PC-9 (cell line): ENCODE measurements around the gene BCAR3. TPM values are rescaled to one million over a fixed set of nuclear protein-coding genes. Genes with fewer than 3 reads are reported as not detected.

Experiments used
- BruUV-seq: library from RNA; stranded (reverse); fragments of 400-500 nt; replicated peaks from 2 replicates; lab custom pipeline; 2021; lab: Mats Ljungman, UMichigan
- CTCF ChIA-PET: fragments of 300-600 bp; sonication (Branson Sonifier 250); formaldehyde crosslinking; loops from one replicate; lab custom pipeline; 2022; ENCODE audit warnings: antibody characterized with exemption; lab: Charles Lee
- POLR2A ChIA-PET: fragments of 300-600 bp; sonication (Branson Sonifier 250); formaldehyde crosslinking; loops from one replicate; lab custom pipeline; 2022; ENCODE audit warnings: antibody characterized with exemption; ENCODE audit not compliant: unreplicated experiment; lab: Charles Lee
- DNase-seq, 2 experiments: peaks; one replicate each; pipeline versions ENCODE4 v3.0.0 to v3.0.0-alpha.2; 2015 to 2022; ENCODE audit warnings: mixed read lengths in 1 of 2
- H2AFZ ChIP-seq: fragments of 200-600 bp; sonication (generic); 2 replicates; pipeline ENCODE4 v1.8.1; 2017; ENCODE audit warnings: antibody characterized with exemption
- H3F3A ChIP-seq: fragments of 200-600 bp; sonication (generic); 2 replicates; pipeline ENCODE4 v1.8.1; 2017; ENCODE audit warnings: antibody characterized with exemption, mild to moderate bottlenecking, low read depth; ENCODE audit not compliant: insufficient read depth
- H3K27ac ChIP-seq: fragments of 200-600 bp; sonication (generic); 2 replicates; pipeline ENCODE4 v1.6.1; 2016; ENCODE audit warnings: mixed run types
- H3K27me3 ChIP-seq: fragments of 200-600 bp; sonication (generic); 2 replicates; pipeline ENCODE4 v1.6.1; 2016; ENCODE audit warnings: low read depth, mixed run types; ENCODE audit not compliant: insufficient read depth
- H3K36me3 ChIP-seq: fragments of 200-600 bp; sonication (generic); 2 replicates; pipeline ENCODE4 v1.6.1; 2016; ENCODE audit warnings: low read depth, mixed run types
- H3K4me1 ChIP-seq: fragments of 200-600 bp; sonication (generic); replicated peaks from 2 replicates; pipeline ENCODE4 v1.6.1; 2016; ENCODE audit warnings: mixed run types; ENCODE audit not compliant: insufficient read depth
- H3K4me2 ChIP-seq: fragments of 200-600 bp; sonication (generic); 2 replicates; pipeline ENCODE4 v1.6.1; 2017; ENCODE audit warnings: mixed run types
- H3K4me3 ChIP-seq: fragments of 200-600 bp; sonication (generic); 2 replicates; pipeline ENCODE4 v1.6.1; 2016; ENCODE audit warnings: mixed run types
- H3K79me2 ChIP-seq: fragments of 200-600 bp; sonication (generic); 2 replicates; pipeline ENCODE4 v1.6.1; 2017; ENCODE audit warnings: low read depth, mixed run types
- H3K9me2 ChIP-seq: fragments of 200-600 bp; sonication (generic); 2 replicates; pipeline ENCODE4 v1.8.1; 2017; ENCODE audit warnings: mild to moderate bottlenecking; ENCODE audit not compliant: insufficient read depth
- H3K9me3 ChIP-seq: fragments of 200-600 bp; sonication (generic); 2 replicates; pipeline ENCODE4 v1.8.1; 2016; ENCODE audit warnings: low read depth; ENCODE audit not compliant: insufficient read depth
- H4K20me1 ChIP-seq: fragments of 200-600 bp; sonication (generic); 2 replicates; pipeline ENCODE4 v1.8.1; 2017; ENCODE audit not compliant: insufficient read depth
- CTCF ChIP-seq: fragments of 200-600 bp; sonication (generic); conservative IDR thresholded peaks from 2 replicates; pipeline ENCODE4 v1.6.1; 2017; ENCODE audit warnings: mixed run types, antibody characterized with exemption, mild to moderate bottlenecking, moderate library complexity
- EZH2 ChIP-seq: fragments of 200-600 bp; sonication (generic); IDR thresholded peaks from 2 replicates; pipeline ENCODE4 v1.8.0; 2017; ENCODE audit warnings: antibody characterized with exemption, low read depth
- intact Hi-C: fragments of 100-400 bp; cut with micrococcal nuclease; formaldehyde crosslinking; loops from one replicate; pipeline ENCODE4 v1.10.0; 2022; ENCODE audit not compliant: unreplicated experiment
- total RNA-seq: library from RNA; stranded (reverse); gene quantifications from 2 replicates; pipeline ENCODE4 v1.2.3, GENCODE V29; 2021

Gene BCAR3
- total RNA-seq, 1 experiment from 2014 or later: 70.0 TPM

GRCh38 chr1:93671099-93671621 lies 10.5 kb downstream of the BCAR3 start:
- H3K4me1 ChIP-seq: peaks cover 100% of the 10 kb centered on the region
- peak overlapping the region; percentile 62; the same call in 1 of the 2 replicates for H3K27ac ChIP-seq
- intact Hi-C loops: no loop called here
- H3K27me3 ChIP-seq: no peaks in the 10 kb centered on the region
- DNase-seq: no peak
- H3K9me3 ChIP-seq: no peaks in the 10 kb centered on the region
- POLR2A ChIA-PET: interaction anchor here (0.7 to 0.9 kb wide), 2 partner anchors 9 to 144 kb away, joined by 3 to 7 read pairs; no protein-coding TSS in a partner anchor
- peaks cover 100% of the 10 kb centered on the region for H3F3A ChIP-seq
- no peak overlapping the region for H2AFZ ChIP-seq
- peak overlapping the region; percentile 88 for H3K4me2 ChIP-seq
- H3K4me3 ChIP-seq: no peak overlapping the region
- CTCF ChIA-PET: no interaction called here
- TF ChIP-seq CTCF (no peak), EZH2 (no peak)
- no TSS peak for BruUV-seq
- peaks cover 98% of the 10 kb centered on the region for H4K20me1 ChIP-seq
- H3K9me2 ChIP-seq: no peaks in the 10 kb centered on the region
- peaks cover 100% of the 10 kb centered on the region for H3K79me2 ChIP-seq
- H3K36me3 ChIP-seq: peaks cover 83% of the 10 kb centered on the region

GRCh38 chr1:93670141-93670540 lies 11.5 kb downstream of the BCAR3 start:
- Histone ChIP-seq H3K27ac (0 out of 2 replicates have a peak overlapping the region, but pooled peaks have one; percentile 7), H4K20me1 (peaks cover 97% of the 10 kb centered on the region), H3K36me3 (peaks cover 82% of the 10 kb centered on the region), H3K4me3 (no peak overlapping the region), H3K4me1 (peaks cover 100% of the 10 kb centered on the region), H3K4me2 (peak overlapping the region; percentile 88), H3K27me3 (no peaks in the 10 kb centered on the region), H2AFZ (no peak overlapping the region), H3K9me2 (no peaks in the 10 kb centered on the region), H3K9me3 (no peaks in the 10 kb centered on the region), H3F3A (peaks cover 100% of the 10 kb centered on the region), H3K79me2 (peaks cover 100% of the 10 kb centered on the region)
- ChIA-PET CTCF (interaction anchor here (0.7 kb wide), 1 partner anchor 33 kb away, joined by 4 read pairs; no protein-coding TSS in a partner anchor), POLR2A (interaction anchor here (0.7 kb wide), 2 partner anchors 175 to 177 kb away, joined by 5 to 6 read pairs; no protein-coding TSS in a partner anchor)
- peak; percentile 50 to 71 for DNase-seq
- intact Hi-C loops: no loop called here
- no peak for TF ChIP-seq EZH2
- no peak for TF ChIP-seq CTCF
- no TSS peak for BruUV-seq

- Histone ChIP-seq H3K36me3 (peaks cover 80% of the 10 kb centered on the region), H3K79me2 (peaks cover 100% of the 10 kb centered on the region), H3K9me3 (no peaks in the 10 kb centered on the region), H3F3A (peaks cover 100% of the 10 kb centered on the region), H3K4me1 (peaks cover 100% of the 10 kb centered on the region), H3K4me3 (no peak overlapping the region), H3K4me2 (peak overlapping the region; percentile 30), H3K27ac (0 out of 2 replicates have a peak overlapping the region, but pooled peaks have one; percentile 3), H3K27me3 (no peaks in the 10 kb centered on the region), H4K20me1 (peaks cover 97% of the 10 kb centered on the region), H2AFZ (no peak overlapping the region), H3K9me2 (no peaks in the 10 kb centered on the region)
- DNase-seq: no peak
- POLR2A ChIA-PET: interaction anchor here (0.7 kb wide), 1 partner anchor 177 kb away, joined by 5 read pairs; no protein-coding TSS in a partner anchor
- intact Hi-C loops: no loop called here
- BruUV-seq: no TSS peak
- TF ChIP-seq CTCF: no peak
- no peak for TF ChIP-seq EZH2
- CTCF ChIA-PET: interaction anchor here (0.6 to 0.7 kb wide), 2 partner anchors 34 to 592 kb away, joined by 4 read pairs; no protein-coding TSS in a partner anchor
These were observed 12.3 kb downstream of the BCAR3 start for GRCh38 chr1:93669369-93669768.
